ENCODE results near the gene SPP1. TPM values are rescaled to one million over a fixed set of nuclear protein-coding genes. Genes with fewer than 3 reads are reported as not detected.

The SPP1 gene
- total RNA-seq, 2 donors from 2014 or later = 0.31 to 8.8 TPM

DNA sequence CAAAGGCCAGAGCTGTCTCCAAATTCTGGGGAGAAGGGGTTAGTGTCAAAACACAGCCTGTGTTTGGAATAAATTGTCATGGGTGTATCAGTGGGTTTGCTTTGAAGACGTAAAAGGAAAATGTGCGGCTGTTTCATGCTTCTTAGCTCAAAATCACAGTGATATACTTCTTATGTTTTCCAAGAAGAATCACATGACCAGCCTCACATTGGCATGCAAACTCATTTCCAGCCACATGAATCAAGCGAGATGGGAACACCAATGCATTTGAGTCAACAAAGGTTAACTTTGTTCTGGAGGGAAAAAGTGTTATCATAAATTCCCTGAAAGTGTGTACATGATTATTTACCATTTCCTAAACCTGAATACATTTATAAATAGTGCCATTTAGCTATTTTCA is 19.0 kb upstream of the SPP1 start:
- WGBS, 2 experiments (ENCODE audit: insufficient coverage in 1 of 2, insufficient read length in 1 of 2) = 92 to 95% methylated on average over 2 to 3 of the region's 3 CpGs
- Mint-ChIP-seq H3K27ac (no peak overlapping the region), H3K36me3 (ENCODE audit: low read depth) (no peaks in the 10 kb centered on the region), H3K9me3 (no peaks in the 10 kb centered on the region), H3K4me3 (no peak overlapping the region), H3K27me3 (ENCODE audit: insufficient read depth) (no peaks in the 10 kb centered on the region), H3K4me1 (peaks cover 6% of the 10 kb centered on the region)
- H3K36me3 ChIP-seq (ENCODE audit: control insufficient read depth, insufficient read depth, low read length) = no peaks in the 10 kb centered on the region
- H3K9ac ChIP-seq (ENCODE audit: extremely low read depth, low read length, poor library complexity, severe bottlenecking) = no peak overlapping the region
- no peaks in the 10 kb centered on the region for H3K4me1 ChIP-seq (ENCODE audit: control insufficient read depth, insufficient read depth, low read length)
- H3K4me3 ChIP-seq (ENCODE audit: low read length) = no peak overlapping the region
- DNase-seq = no peak
- H3K27ac ChIP-seq (ENCODE audit: low read depth, low read length) = no peak overlapping the region
- TF ChIP-seq, protein P1, sequence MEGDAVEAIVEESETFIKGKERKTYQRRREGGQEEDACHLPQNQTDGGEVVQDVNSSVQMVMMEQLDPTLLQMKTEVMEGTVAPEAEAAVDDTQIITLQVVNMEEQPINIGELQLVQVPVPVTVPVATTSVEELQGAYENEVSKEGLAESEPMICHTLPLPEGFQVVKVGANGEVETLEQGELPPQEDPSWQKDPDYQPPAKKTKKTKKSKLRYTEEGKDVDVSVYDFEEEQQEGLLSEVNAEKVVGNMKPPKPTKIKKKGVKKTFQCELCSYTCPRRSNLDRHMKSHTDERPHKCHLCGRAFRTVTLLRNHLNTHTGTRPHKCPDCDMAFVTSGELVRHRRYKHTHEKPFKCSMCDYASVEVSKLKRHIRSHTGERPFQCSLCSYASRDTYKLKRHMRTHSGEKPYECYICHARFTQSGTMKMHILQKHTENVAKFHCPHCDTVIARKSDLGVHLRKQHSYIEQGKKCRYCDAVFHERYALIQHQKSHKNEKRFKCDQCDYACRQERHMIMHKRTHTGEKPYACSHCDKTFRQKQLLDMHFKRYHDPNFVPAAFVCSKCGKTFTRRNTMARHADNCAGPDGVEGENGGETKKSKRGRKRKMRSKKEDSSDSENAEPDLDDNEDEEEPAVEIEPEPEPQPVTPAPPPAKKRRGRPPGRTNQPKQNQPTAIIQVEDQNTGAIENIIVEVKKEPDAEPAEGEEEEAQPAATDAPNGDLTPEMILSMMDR (conservative IDR thresholded peaks at IDR 0.05) = no peak
- H3K9me3 ChIP-seq (ENCODE audit: control insufficient read depth, low read length) = no peaks in the 10 kb centered on the region
- no peaks in the 10 kb centered on the region for H3K27me3 ChIP-seq (ENCODE audit: control insufficient read depth, insufficient read depth, low read length, poor library complexity, severe bottlenecking)

DNA sequence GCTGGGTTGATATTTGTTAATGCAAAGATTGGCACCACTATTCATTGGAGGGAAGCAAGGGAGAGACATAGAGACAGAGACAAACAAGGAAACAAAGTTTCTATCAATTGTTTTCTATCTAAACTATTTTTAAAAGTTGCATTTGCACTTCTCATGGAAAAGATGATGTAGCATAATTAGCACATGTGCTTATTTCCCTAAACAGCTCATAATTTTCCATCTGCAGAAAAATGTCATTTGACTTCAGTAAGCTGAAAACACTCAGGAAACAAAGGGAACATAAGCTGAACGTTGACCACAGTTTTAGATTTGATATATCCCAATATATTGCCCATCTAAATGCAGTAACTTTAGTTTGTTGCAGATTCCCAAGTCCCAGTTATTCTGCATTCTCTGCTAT is 18.5 kb upstream of the SPP1 start:
- H3K4me3 ChIP-seq (ENCODE audit: low read length) = no peak overlapping the region
- Mint-ChIP-seq H3K9me3 (no peaks in the 10 kb centered on the region), H3K4me1 (peaks cover 6% of the 10 kb centered on the region), H3K36me3 (ENCODE audit: low read depth) (no peaks in the 10 kb centered on the region), H3K27me3 (ENCODE audit: insufficient read depth) (no peaks in the 10 kb centered on the region), H3K4me3 (no peak overlapping the region), H3K27ac (no peak overlapping the region)
- H3K27me3 ChIP-seq (ENCODE audit: control insufficient read depth, insufficient read depth, low read length, poor library complexity, severe bottlenecking) = no peaks in the 10 kb centered on the region
- 93% methylated on average over 1 of the region's 1 CpG; no CpG with 5 or more reads in 1 of the 2 experiments for WGBS, 2 experiments (ENCODE audit: insufficient coverage in 1 of 2, insufficient read length in 1 of 2)
- no peak overlapping the region for H3K27ac ChIP-seq (ENCODE audit: low read depth, low read length)
- no peaks in the 10 kb centered on the region for H3K9me3 ChIP-seq (ENCODE audit: control insufficient read depth, low read length)
- no peak overlapping the region for H3K9ac ChIP-seq (ENCODE audit: extremely low read depth, low read length, poor library complexity, severe bottlenecking)
- H3K36me3 ChIP-seq (ENCODE audit: control insufficient read depth, insufficient read depth, low read length) = no peaks in the 10 kb centered on the region
- no peaks in the 10 kb centered on the region for H3K4me1 ChIP-seq (ENCODE audit: control insufficient read depth, insufficient read depth, low read length)
- TF ChIP-seq, protein P1 (conservative IDR thresholded peaks at IDR 0.05) = no peak
- DNase-seq = no peak

DNA sequence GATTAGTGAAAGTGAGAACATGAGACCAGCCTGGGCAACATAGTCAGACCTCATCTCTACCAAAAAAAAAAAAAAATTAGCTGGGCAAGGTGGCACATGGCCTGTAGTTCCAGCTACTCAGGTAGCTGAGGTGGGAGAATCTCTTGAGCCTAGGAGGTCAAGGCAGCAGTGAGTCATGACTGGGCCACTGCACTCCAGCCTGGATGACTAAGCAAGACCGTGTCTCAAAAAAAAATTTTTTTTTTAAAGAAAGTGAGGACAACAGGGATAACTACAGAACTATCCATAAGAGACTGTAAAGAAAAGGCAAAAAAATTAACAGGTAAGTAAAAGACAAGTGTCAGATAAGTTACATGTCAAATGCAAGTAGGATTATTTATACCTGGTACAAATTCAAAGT is 13.5 kb upstream of the SPP1 start:
- Histone ChIP-seq H3K36me3 (ENCODE audit: control insufficient read depth, insufficient read depth, low read length) (no peaks in the 10 kb centered on the region), H3K4me1 (ENCODE audit: control insufficient read depth, insufficient read depth, low read length) (no peaks in the 10 kb centered on the region), H3K27me3 (ENCODE audit: control insufficient read depth, insufficient read depth, low read length, poor library complexity, severe bottlenecking) (no peaks in the 10 kb centered on the region), H3K4me3 (ENCODE audit: low read length) (no peak overlapping the region), H3K27ac (ENCODE audit: low read depth, low read length) (no peak overlapping the region), H3K9me3 (ENCODE audit: control insufficient read depth, low read length) (no peaks in the 10 kb centered on the region), H3K9ac (ENCODE audit: extremely low read depth, low read length, poor library complexity, severe bottlenecking) (no peak overlapping the region)
- H3K4me1 Mint-ChIP-seq = peaks cover 4% of the 10 kb centered on the region
- no peak overlapping the region for H3K4me3 Mint-ChIP-seq
- WGBS, 2 experiments (ENCODE audit: insufficient coverage in 1 of 2, insufficient read length in 1 of 2) = 90% methylated on average over 1 of the region's 1 CpG; no CpG with 5 or more reads in 1 of the 2 experiments
- DNase-seq = no peak
- TF ChIP-seq, protein P1 (conservative IDR thresholded peaks at IDR 0.05) = no peak
- peaks cover 2% of the 10 kb centered on the region for H3K27me3 Mint-ChIP-seq (ENCODE audit: insufficient read depth)
- H3K27ac Mint-ChIP-seq = no peak overlapping the region
- H3K9me3 Mint-ChIP-seq = peaks cover 2% of the 10 kb centered on the region
- no peaks in the 10 kb centered on the region for H3K36me3 Mint-ChIP-seq (ENCODE audit: low read depth)

Data from endodermal cell (in vitro differentiated cells).